Measurements from ENCODE around the gene MARF1. TPM values are rescaled to one million over a fixed set of nuclear protein-coding genes. Genes with fewer than 3 reads are reported as not detected.

MARF1 gene
- total and polyA plus RNA-seq, 9 of the 15 experiments (the other 6 are each of a cell fraction or from before 2014, with no cell fraction given), result 4.7 to 33.2 (median 11.7) TPM

DNA sequence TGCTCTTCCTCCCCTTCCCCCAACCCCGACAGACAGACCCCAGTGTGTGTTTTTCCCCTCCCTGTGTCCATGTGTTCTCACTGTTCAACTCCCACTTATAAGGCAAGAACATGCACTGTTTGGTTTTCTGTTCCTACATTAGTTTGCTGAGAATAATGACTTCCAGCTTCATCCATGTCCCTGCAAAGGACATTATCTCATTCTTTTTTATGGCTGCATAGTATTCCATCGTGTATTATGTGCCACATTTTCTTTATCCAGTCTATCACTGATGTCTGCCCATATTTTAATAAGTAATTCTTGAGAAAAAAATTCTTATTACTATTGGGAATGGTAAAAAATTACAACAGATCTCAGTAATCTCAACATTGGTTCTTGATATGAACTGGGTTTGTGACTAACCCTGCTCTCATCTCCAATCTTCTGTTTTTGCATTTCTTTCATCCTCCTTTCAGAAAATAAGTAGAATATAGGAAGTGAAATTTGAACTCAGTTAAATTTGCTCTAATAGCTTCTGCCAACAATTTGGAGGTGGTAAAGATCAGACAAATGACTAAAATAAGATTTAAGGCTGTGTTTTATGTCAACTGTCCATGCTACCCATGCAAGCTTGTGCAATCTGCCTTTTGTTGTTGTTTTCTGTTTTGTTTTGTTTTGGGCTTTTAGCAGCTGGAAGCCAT is 11.1 kb downstream of the MARF1 start:
- Histone ChIP-seq H2AFZ (ENCODE audit: low read depth, low read length) (no peak overlapping the region), H3K4me2 (ENCODE audit: insufficient read depth, low read length) (no peak overlapping the region), H3K4me3 (no peak overlapping the region), H3K27ac (ENCODE audit: extremely low read depth, low read depth, low read length) (no peak overlapping the region), H3K79me2 (ENCODE audit: control insufficient read depth, insufficient read depth, low read length) (no peaks in the 10 kb centered on the region), H3K27me3 (ENCODE audit: control insufficient read depth in 2 of 2, insufficient read depth in 2 of 2, low read length in 2 of 2) (no peaks in the 10 kb centered on the region), H3K9me1 (ENCODE audit: control insufficient read depth, insufficient read depth, low read length) (no peaks in the 10 kb centered on the region), H3K36me3 (ENCODE audit: control insufficient read depth, insufficient read depth, low read length) (peaks cover 69% of the 10 kb centered on the region), H3K9me3 (replicated peaks; ENCODE audit: control insufficient read depth, insufficient read depth, low read depth, low read length) (no peaks in the 10 kb centered on the region), H4K20me1 (replicated peaks; ENCODE audit: control insufficient read depth, insufficient read depth, low read length) (no peaks in the 10 kb centered on the region), H3K9ac (ENCODE audit: insufficient read depth in 1 of 2, low read depth in 2 of 2, low read length in 2 of 2) (no peak overlapping the region), H3K4me1 (replicated peaks in 1 of 2; ENCODE audit: control insufficient read depth in 2 of 2, insufficient read depth in 2 of 2, low read length in 2 of 2) (no peaks in the 10 kb centered on the region)
- TF ChIP-seq ZNF764 (CRISPR knock-in tag; IDR thresholded peaks at IDR 0.05; ENCODE audit: low read depth) (no peak), ZNF324 (CRISPR knock-in tag; IDR thresholded peaks at IDR 0.05) (no peak), ZNF146 (CRISPR knock-in tag; IDR thresholded peaks at IDR 0.05; ENCODE audit: unreplicated experiment) (peak; percentile 90)
- TF ChIP-seq, protein P1, sequence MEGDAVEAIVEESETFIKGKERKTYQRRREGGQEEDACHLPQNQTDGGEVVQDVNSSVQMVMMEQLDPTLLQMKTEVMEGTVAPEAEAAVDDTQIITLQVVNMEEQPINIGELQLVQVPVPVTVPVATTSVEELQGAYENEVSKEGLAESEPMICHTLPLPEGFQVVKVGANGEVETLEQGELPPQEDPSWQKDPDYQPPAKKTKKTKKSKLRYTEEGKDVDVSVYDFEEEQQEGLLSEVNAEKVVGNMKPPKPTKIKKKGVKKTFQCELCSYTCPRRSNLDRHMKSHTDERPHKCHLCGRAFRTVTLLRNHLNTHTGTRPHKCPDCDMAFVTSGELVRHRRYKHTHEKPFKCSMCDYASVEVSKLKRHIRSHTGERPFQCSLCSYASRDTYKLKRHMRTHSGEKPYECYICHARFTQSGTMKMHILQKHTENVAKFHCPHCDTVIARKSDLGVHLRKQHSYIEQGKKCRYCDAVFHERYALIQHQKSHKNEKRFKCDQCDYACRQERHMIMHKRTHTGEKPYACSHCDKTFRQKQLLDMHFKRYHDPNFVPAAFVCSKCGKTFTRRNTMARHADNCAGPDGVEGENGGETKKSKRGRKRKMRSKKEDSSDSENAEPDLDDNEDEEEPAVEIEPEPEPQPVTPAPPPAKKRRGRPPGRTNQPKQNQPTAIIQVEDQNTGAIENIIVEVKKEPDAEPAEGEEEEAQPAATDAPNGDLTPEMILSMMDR (IDR thresholded peaks at IDR 0.05 in 2 of 3, conservative IDR thresholded peaks at IDR 0.05 in 1 of 3; ENCODE audit: insufficient read depth in 2 of 3, low read depth in 1 of 3, low read length in 3 of 3), result no peak
- 47% methylated on average over 1 of the region's 2 CpGs for WGBS (ENCODE audit: insufficient coverage, low coverage, missing lambda C conversion rate)
- no peak for FAIRE-seq
- CTCF ChIA-PET (ENCODE audit: low intra/inter-chr PET ratio), result no interaction called here
- no peak for DNase-seq (ENCODE audit: extremely low read depth in 1 of 4, low spot score in 3 of 4)
- no TSS peak for BruUV-seq (replicated peaks)
- in situ Hi-C loops (cut with MboI) (no loop called here), intact Hi-C loops (cut with micrococcal nuclease) (no loop called here)
- ATAC-seq, result no peak
- POLR2A ChIA-PET, result interaction anchor here (0.9 to 3.1 kb wide), 2 partner anchors 11 to 14 kb away, joined by 3 to 13 read pairs; partner anchors contain the start of gene MARF1
